Trophoblast cell (in vitro differentiated cells and primary cell): ENCODE results near the gene MAGI1.

Experiments used
- DNase-seq, 2 donors: peaks; one replicate each; pipeline ENCODE4 v3.0.0-alpha.2; 2016
- H2AFZ ChIP-seq: 2 replicates; pipeline ENCODE4 v1.6.1; 2013; ENCODE audit warnings: low read length, moderate library complexity, mild to moderate bottlenecking; ENCODE audit not compliant: insufficient read depth, poor library complexity
- H2AK5ac ChIP-seq: 2 replicates; pipeline ENCODE4 v1.6.1; 2013; ENCODE audit warnings: mild to moderate bottlenecking, low read length
- H2BK120ac ChIP-seq: 2 replicates; pipeline ENCODE4 v1.6.1; 2013; ENCODE audit warnings: low read length, mild to moderate bottlenecking, moderate library complexity; ENCODE audit not compliant: insufficient read depth, poor library complexity
- H2BK12ac ChIP-seq: 2 replicates; pipeline ENCODE4 v1.6.1; 2013; ENCODE audit warnings: mild to moderate bottlenecking, low read length, moderate library complexity
- H2BK5ac ChIP-seq: 2 replicates; pipeline ENCODE4 v1.6.1; 2013; ENCODE audit warnings: low read length, low read depth, moderate library complexity, mild to moderate bottlenecking; ENCODE audit not compliant: poor library complexity
- H3K14ac ChIP-seq: 2 replicates; pipeline ENCODE4 v1.6.1; 2013; ENCODE audit warnings: mild to moderate bottlenecking, low read length
- H3K18ac ChIP-seq: 2 replicates; pipeline ENCODE4 v1.6.1; 2013; ENCODE audit warnings: mild to moderate bottlenecking, low read length
- H3K23ac ChIP-seq: 2 replicates; pipeline ENCODE4 v1.6.1; 2013; ENCODE audit warnings: low read length
- H3K27ac ChIP-seq: 2 replicates; pipeline ENCODE4 v1.5.1; 2013; ENCODE audit warnings: low read depth, mild to moderate bottlenecking, inconsistent platforms, low read length, moderate library complexity
- H3K27me3 ChIP-seq: 2 replicates; pipeline ENCODE4 v1.6.1; 2013; ENCODE audit warnings: inconsistent platforms, mild to moderate bottlenecking, low read length, moderate library complexity; ENCODE audit not compliant: insufficient read depth
- H3K36me3 ChIP-seq, 2 experiments: 1 replicate in 1 of 2; 2 replicates in 1 of 2; pipeline ENCODE4 v1.6.1; 2013; ENCODE audit warnings: low read length in 2 of 2, mild to moderate bottlenecking in 2 of 2, moderate library complexity in 1 of 2; ENCODE audit not compliant: insufficient read depth in 2 of 2, control insufficient read depth in 1 of 2
- H3K4ac ChIP-seq: 2 replicates; pipeline ENCODE4 v1.6.1; 2013; ENCODE audit warnings: low read depth, mild to moderate bottlenecking, low read length, moderate library complexity
- H3K4me1 ChIP-seq, 2 experiments: 1 replicate in 1 of 2; 2 replicates in 1 of 2; pipeline ENCODE4 v1.6.1; 2013; ENCODE audit warnings: low read length in 2 of 2, mild to moderate bottlenecking in 2 of 2, moderate library complexity in 1 of 2; ENCODE audit not compliant: insufficient read depth in 2 of 2, control insufficient read depth in 1 of 2
- H3K4me2 ChIP-seq: 2 replicates; pipeline ENCODE4 v1.6.1; 2013; ENCODE audit warnings: inconsistent platforms, mild to moderate bottlenecking, low read length, moderate library complexity
- H3K4me3 ChIP-seq: 2 replicates; pipeline ENCODE4 v1.5.1; 2013; ENCODE audit warnings: mild to moderate bottlenecking, low read depth, low read length, inconsistent platforms
- H3K79me1 ChIP-seq: one replicate; pipeline ENCODE4 v1.6.1; 2013; ENCODE audit warnings: low read length
- H3K79me2 ChIP-seq: 2 replicates; pipeline ENCODE4 v1.6.1; 2013; ENCODE audit warnings: low read length, mild to moderate bottlenecking; ENCODE audit not compliant: control insufficient read depth, insufficient read depth, poor library complexity
- H3K9ac ChIP-seq: 2 replicates; pipeline ENCODE4 v1.6.1; 2013; ENCODE audit warnings: mild to moderate bottlenecking, low read length
- H3K9me3 ChIP-seq: 2 replicates; pipeline ENCODE4 v1.6.1; 2013; ENCODE audit warnings: low read depth, mild to moderate bottlenecking, control low read depth, inconsistent platforms, low read length; ENCODE audit not compliant: insufficient read depth
- H4K12ac ChIP-seq: 2 replicates; pipeline ENCODE4 v1.6.1; 2013; ENCODE audit warnings: low read depth, mild to moderate bottlenecking, low read length, moderate library complexity
- H4K8ac ChIP-seq: 2 replicates; pipeline ENCODE4 v1.6.1; 2013; ENCODE audit warnings: low read depth, mild to moderate bottlenecking, low read length, moderate library complexity
- H4K91ac ChIP-seq: one replicate; pipeline ENCODE4 v1.6.1; 2013; ENCODE audit warnings: low read depth, mild to moderate bottlenecking, low read length, moderate library complexity
- WGBS: extraction: QIAGEN DNeasy Blood & Tissue Kit; methylation state at CpG from one replicate; pipeline ENCODE4 v1.1.7; 2013; ENCODE audit warnings: missing lambda C conversion rate; ENCODE audit not compliant: insufficient read length, insufficient coverage; ENCODE audit errors: extremely low coverage; 5-methylcytosine and 5-hydroxymethylcytosine counted together

MAGI1 gene

DNA sequence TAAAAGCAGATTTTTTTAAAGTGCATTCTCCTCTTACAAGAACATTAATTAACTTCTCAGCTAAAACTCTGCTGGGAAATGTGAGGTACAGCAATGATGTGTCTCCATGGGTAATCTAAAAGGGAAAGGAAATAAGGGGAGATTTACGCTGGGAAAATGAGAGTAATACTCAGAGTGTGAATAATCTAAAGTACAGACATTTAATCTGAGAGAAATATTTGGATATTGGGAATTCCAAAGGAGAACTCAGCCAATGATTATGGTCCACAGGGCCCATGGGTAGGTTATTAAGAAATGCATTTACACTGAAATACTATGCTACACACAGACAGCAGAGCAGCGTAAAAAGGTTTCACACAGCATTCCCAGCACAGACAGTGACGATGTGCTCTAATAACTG, 229.9 kb downstream of the MAGI1 start:
- Histone ChIP-seq H3K4ac (no peak overlapping the region), H2AK5ac (no peak overlapping the region), H2BK5ac (no peak overlapping the region), H3K9me3 (no peaks in the 10 kb centered on the region), H3K14ac (no peak overlapping the region), H2BK120ac (no peak overlapping the region), H3K4me1 (peaks cover 3 to 4% of the 10 kb centered on the region in 2 experiments), H3K23ac (no peak overlapping the region), H3K9ac (no peak overlapping the region), H3K4me2 (no peak overlapping the region), H4K12ac (no peak overlapping the region), H3K27me3 (no peaks in the 10 kb centered on the region), H3K4me3 (no peak overlapping the region), H3K79me2 (no peaks in the 10 kb centered on the region), H3K79me1 (peaks cover 2% of the 10 kb centered on the region), H4K91ac (no peak overlapping the region), H3K36me3 (no peaks in the 10 kb centered on the region), H2AFZ (no peak overlapping the region), H2BK12ac (no peak overlapping the region), H3K18ac (no peak overlapping the region), H4K8ac (no peak overlapping the region), H3K27ac (no peak overlapping the region)
- DNase-seq, result no peak
- no CpG with 5 or more reads among the region's 3 CpGs for WGBS

DNA sequence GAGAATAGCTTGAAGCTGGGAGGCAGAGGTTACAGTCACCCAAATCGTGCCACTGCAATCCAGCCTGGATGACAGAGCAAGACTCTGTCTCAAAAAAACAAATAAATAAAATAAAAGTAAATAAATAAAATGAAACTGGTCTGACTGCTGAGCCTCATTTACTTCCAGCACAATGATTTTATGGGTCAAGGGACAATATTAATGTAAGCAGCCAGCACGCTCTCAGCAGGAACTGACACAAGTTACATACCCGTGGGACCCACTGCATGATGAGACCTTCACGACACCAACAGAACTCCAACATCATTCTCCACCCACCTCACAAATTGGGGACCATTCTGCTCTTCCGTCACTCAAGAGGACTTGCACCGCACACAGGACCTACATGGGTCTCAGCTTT, 230.3 kb downstream of the MAGI1 start:
- WGBS, result no CpG with 5 or more reads among the region's 6 CpGs
- Histone ChIP-seq H3K4me2 (no peak overlapping the region), H3K4me1 (peaks cover 3 to 4% of the 10 kb centered on the region in 2 experiments)

DNA sequence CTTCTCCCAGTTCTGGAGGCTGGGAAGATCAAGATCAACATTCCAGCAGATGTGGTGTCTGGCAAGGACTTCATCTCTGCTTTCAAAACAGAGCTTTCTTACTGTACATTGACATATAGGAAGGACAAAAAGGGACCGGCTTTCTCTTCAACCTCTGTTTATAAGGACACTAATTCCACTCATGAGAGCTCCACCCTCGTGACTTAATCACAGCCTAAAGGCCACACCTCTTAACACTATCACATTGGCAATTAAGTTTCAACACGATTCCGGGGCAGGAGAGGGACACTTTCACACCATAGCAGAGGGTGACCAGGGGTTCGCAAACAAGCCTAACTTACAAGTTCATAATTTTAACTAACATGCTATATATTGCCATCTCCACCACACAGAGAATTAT, 231.5 kb downstream of the MAGI1 start:
- no CpG with 5 or more reads among the region's 5 CpGs for WGBS

More for the DNA sequence above, 230.3 kb downstream of the MAGI1 start:
- no peak overlapping the region for H3K9ac ChIP-seq
- H4K12ac ChIP-seq, result no peak overlapping the region
- H2AK5ac ChIP-seq, result no peak overlapping the region
- H3K79me1 ChIP-seq, result peaks cover 2% of the 10 kb centered on the region
- no peak for DNase-seq
- H2BK120ac ChIP-seq, result no peak overlapping the region
- no peak overlapping the region for H2BK5ac ChIP-seq
- H3K36me3 ChIP-seq, result no peaks in the 10 kb centered on the region
- H3K9me3 ChIP-seq, result no peaks in the 10 kb centered on the region
- H3K14ac ChIP-seq, result no peak overlapping the region
- H3K4ac ChIP-seq, result no peak overlapping the region
- no peak overlapping the region for H3K23ac ChIP-seq
- H3K27me3 ChIP-seq, result no peaks in the 10 kb centered on the region
- no peak overlapping the region for H4K8ac ChIP-seq
- no peak overlapping the region for H4K91ac ChIP-seq
- H2AFZ ChIP-seq, result no peak overlapping the region
- H3K4me3 ChIP-seq, result no peak overlapping the region
- no peak overlapping the region for H2BK12ac ChIP-seq
- H3K27ac ChIP-seq, result no peak overlapping the region
- H3K18ac ChIP-seq, result no peak overlapping the region
- H3K79me2 ChIP-seq, result no peaks in the 10 kb centered on the region

DNA sequence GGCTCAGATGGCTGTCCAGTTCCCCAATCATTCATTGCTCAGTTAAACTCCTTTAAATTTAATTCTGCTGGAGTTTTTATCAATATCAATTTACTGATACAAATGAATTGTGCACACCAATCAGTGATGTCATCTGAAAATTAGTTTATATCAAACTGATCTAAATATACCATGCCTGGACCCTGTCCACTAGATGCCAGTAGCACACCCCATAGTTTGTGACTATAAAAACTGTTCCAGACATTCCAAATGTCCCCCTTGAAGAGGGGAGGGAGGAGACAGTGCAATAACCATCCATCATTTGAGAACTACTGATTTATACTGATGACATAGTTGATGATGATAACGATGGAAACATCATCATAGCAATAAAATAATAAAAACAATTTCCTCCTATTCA, 232.1 kb downstream of the MAGI1 start:
- Histone ChIP-seq H3K4me3 (no peak overlapping the region), H2BK5ac (no peak overlapping the region), H4K91ac (no peak overlapping the region), H3K36me3 (no peaks in the 10 kb centered on the region), H3K9ac (no peak overlapping the region), H3K14ac (no peak overlapping the region), H2AFZ (no peak overlapping the region), H4K12ac (no peak overlapping the region), H3K9me3 (no peaks in the 10 kb centered on the region), H3K79me1 (peaks cover 2% of the 10 kb centered on the region), H3K4me1 (peaks cover 3 to 4% of the 10 kb centered on the region in 2 experiments), H3K18ac (no peak overlapping the region), H3K27me3 (no peaks in the 10 kb centered on the region), H3K4ac (no peak overlapping the region), H3K27ac (no peak overlapping the region), H2BK12ac (no peak overlapping the region), H3K4me2 (no peak overlapping the region), H3K23ac (no peak overlapping the region), H2BK120ac (no peak overlapping the region), H4K8ac (no peak overlapping the region), H3K79me2 (no peaks in the 10 kb centered on the region), H2AK5ac (no peak overlapping the region)
- DNase-seq, result no peak
- no CpG with 5 or more reads among the region's 1 CpG for WGBS

More for the DNA sequence above, 231.5 kb downstream of the MAGI1 start:
- no peak overlapping the region for H3K4me3 ChIP-seq
- H3K23ac ChIP-seq, result no peak overlapping the region
- peaks cover 3 to 4% of the 10 kb centered on the region in 2 experiments for H3K4me1 ChIP-seq
- no peak overlapping the region for H3K18ac ChIP-seq
- H2BK120ac ChIP-seq, result peak overlapping the region; percentile 51
- no peaks in the 10 kb centered on the region for H3K9me3 ChIP-seq
- no peak overlapping the region for H3K14ac ChIP-seq
- no peak overlapping the region for H2BK5ac ChIP-seq
- no peak overlapping the region for H2BK12ac ChIP-seq
- H2AK5ac ChIP-seq, result peak overlapping the region; percentile 14
- no peak overlapping the region for H2AFZ ChIP-seq
- H3K79me2 ChIP-seq, result no peaks in the 10 kb centered on the region
- peak in 1 of 2 donors; percentile 15 for DNase-seq
- H3K9ac ChIP-seq, result no peak overlapping the region
- no peaks in the 10 kb centered on the region for H3K36me3 ChIP-seq
- no peak overlapping the region for H4K91ac ChIP-seq
- no peaks in the 10 kb centered on the region for H3K27me3 ChIP-seq
- peaks cover 2% of the 10 kb centered on the region for H3K79me1 ChIP-seq
- peak overlapping the region; percentile 25 for H3K27ac ChIP-seq
- no peak overlapping the region for H4K12ac ChIP-seq
- no peak overlapping the region for H4K8ac ChIP-seq
- no peak overlapping the region for H3K4ac ChIP-seq
- no peak overlapping the region for H3K4me2 ChIP-seq
